Uterus (tissue), 2 donors: Measurements from ENCODE around the gene IL17B.

Experiments used
- POLR2A ChIP-seq, 2 donors: fragments of 450-650 bp; IDR thresholded peaks; one replicate each; pipeline ENCODE4 v1.6.1; 2016; ENCODE audit warnings: antibody characterized with exemption in 2 of 2, mild to moderate bottlenecking in 1 of 2, moderate library complexity in 1 of 2
- TF ChIP-seq, protein P1 (sequence below), 4 experiments: fragments of 200-600 bp in 2 of 4; fragments of 450-650 bp in 2 of 4; sonication (generic) in 2 of 4; IDR thresholded peaks; one replicate each; pipeline ENCODE4 v1.5.1; 2016 to 2019; ENCODE audit warnings: antibody characterized with exemption in 4 of 4, mild to moderate bottlenecking in 2 of 4, moderate library complexity in 1 of 4

DNA sequence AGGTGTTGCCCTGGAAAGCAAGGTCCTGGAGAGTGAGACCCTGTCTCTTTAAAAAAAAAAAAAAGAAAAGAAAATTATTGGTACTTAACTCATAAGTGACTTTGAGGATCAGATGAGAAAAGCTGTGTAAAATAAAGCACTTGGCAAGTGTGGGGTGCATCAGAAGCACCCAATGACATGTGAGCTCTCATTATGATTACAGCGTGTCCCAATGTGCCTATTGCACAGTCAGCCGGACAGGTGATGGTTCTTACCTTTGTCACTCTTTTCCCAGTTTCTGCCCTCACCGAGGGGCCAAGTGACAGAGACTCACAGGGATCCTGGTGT, 40.4 kb upstream of the IL17B start:
- TF ChIP-seq, protein P1, sequence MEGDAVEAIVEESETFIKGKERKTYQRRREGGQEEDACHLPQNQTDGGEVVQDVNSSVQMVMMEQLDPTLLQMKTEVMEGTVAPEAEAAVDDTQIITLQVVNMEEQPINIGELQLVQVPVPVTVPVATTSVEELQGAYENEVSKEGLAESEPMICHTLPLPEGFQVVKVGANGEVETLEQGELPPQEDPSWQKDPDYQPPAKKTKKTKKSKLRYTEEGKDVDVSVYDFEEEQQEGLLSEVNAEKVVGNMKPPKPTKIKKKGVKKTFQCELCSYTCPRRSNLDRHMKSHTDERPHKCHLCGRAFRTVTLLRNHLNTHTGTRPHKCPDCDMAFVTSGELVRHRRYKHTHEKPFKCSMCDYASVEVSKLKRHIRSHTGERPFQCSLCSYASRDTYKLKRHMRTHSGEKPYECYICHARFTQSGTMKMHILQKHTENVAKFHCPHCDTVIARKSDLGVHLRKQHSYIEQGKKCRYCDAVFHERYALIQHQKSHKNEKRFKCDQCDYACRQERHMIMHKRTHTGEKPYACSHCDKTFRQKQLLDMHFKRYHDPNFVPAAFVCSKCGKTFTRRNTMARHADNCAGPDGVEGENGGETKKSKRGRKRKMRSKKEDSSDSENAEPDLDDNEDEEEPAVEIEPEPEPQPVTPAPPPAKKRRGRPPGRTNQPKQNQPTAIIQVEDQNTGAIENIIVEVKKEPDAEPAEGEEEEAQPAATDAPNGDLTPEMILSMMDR (IDR thresholded peaks at IDR 0.05), result no peak
- no peak for TF ChIP-seq POLR2A (IDR thresholded peaks at IDR 0.05)
